ENCODE results near the gene TRIB2. TPM values are rescaled to one million over a fixed set of nuclear protein-coding genes. Genes with fewer than 3 reads are reported as not detected.
A peak's percentile ranks its signal among the peaks of the same experiment; 100 is the strongest.

The TRIB2 gene
- polyA plus RNA-seq, 1 of the 3 experiments (the other 2 are of a cell fraction), result 27.5 TPM

DNA sequence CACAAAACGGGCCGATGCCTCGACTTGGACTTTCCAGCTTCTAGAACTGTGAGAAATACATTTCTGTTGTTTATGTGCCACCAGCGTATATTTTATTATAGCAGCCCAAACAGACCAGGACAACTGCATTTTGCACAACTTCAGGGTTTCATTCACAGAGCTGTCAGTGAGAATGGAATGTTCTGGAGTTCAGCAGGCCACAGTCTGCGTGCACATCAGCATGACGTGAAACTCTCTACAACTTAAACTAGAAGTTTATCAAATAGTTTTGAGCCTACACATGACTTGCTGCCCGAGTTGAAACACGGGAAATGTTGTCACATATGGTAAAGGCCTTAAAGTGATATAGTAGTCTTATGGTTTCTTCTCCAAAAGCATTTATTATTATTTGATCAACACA, 3.9 kb upstream of the TRIB2 start:
- H3K36me3 ChIP-seq (replicated peaks in 1 of 2; ENCODE audit: control insufficient read depth in 1 of 2, insufficient read depth in 2 of 2, low read length in 1 of 2), result no peaks in the 10 kb centered on the region
- ChIA-PET CTCF (interaction anchor here (1.0 to 1.4 kb wide), 4 partner anchors 179 to 928 kb away, joined by 3 read pairs; no protein-coding TSS in a partner anchor), POLR2A (no interaction called here)
- no peak for DNase-seq
- no peaks in the 10 kb centered on the region for H3K9me2 ChIP-seq
- no peak overlapping the region for H2AFZ ChIP-seq (ENCODE audit: low read depth)
- no peak overlapping the region for H3K27ac ChIP-seq (ENCODE audit: low read depth in 2 of 2, low read length in 1 of 2)
- TF ChIP-seq, protein P1, sequence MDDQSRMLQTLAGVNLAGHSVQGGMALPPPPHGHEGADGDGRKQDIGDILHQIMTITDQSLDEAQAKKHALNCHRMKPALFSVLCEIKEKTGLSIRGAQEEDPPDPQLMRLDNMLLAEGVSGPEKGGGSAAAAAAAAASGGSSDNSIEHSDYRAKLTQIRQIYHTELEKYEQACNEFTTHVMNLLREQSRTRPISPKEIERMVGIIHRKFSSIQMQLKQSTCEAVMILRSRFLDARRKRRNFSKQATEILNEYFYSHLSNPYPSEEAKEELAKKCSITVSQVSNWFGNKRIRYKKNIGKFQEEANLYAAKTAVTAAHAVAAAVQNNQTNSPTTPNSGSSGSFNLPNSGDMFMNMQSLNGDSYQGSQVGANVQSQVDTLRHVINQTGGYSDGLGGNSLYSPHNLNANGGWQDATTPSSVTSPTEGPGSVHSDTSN (IDR thresholded peaks at IDR 0.05), result no peak
- no peak for TF ChIP-seq SMC3 (IDR thresholded peaks at IDR 0.05; ENCODE audit: low read depth, low read length)
- TF ChIP-seq YY1 (IDR thresholded peaks at IDR 0.05; ENCODE audit: low read depth), result no peak
- no peak for TF ChIP-seq FOXJ3 (CRISPR knock-in tag; IDR thresholded peaks at IDR 0.05)
- no peak for TF ChIP-seq RCOR1 (IDR thresholded peaks at IDR 0.05; ENCODE audit: low read length)
- no peak for TF ChIP-seq NFIC (IDR thresholded peaks at IDR 0.05; ENCODE audit: borderline replicate concordance)
- WGBS (ENCODE audit: low lambda C conversion rate), result 82% methylated on average over 8 of the region's 8 CpGs
- H3K27me3 ChIP-seq (ENCODE audit: insufficient read depth), result no peaks in the 10 kb centered on the region
- H3K4me3 ChIP-seq (ENCODE audit: low read depth in 2 of 2, low read length in 1 of 2), result no peak overlapping the region
- no peaks in the 10 kb centered on the region for H4K20me1 ChIP-seq (ENCODE audit: insufficient read depth)
- H3K4me2 ChIP-seq, result no peak overlapping the region
- no peak overlapping the region for H3K9ac ChIP-seq
- H3K79me2 ChIP-seq (ENCODE audit: insufficient read depth), result peaks cover 22% of the 10 kb centered on the region
- peaks cover 24% of the 10 kb centered on the region for H3F3A ChIP-seq (replicated peaks; ENCODE audit: insufficient read depth)
- peaks cover 9 to 22% of the 10 kb centered on the region in 2 experiments; a peak in 3 of 4 replicates for H3K4me1 ChIP-seq (ENCODE audit: control insufficient read depth in 1 of 2, insufficient read depth in 2 of 2, low read depth in 1 of 2, low read length in 1 of 2)
- no peaks in the 10 kb centered on the region for H3K9me3 ChIP-seq

DNA sequence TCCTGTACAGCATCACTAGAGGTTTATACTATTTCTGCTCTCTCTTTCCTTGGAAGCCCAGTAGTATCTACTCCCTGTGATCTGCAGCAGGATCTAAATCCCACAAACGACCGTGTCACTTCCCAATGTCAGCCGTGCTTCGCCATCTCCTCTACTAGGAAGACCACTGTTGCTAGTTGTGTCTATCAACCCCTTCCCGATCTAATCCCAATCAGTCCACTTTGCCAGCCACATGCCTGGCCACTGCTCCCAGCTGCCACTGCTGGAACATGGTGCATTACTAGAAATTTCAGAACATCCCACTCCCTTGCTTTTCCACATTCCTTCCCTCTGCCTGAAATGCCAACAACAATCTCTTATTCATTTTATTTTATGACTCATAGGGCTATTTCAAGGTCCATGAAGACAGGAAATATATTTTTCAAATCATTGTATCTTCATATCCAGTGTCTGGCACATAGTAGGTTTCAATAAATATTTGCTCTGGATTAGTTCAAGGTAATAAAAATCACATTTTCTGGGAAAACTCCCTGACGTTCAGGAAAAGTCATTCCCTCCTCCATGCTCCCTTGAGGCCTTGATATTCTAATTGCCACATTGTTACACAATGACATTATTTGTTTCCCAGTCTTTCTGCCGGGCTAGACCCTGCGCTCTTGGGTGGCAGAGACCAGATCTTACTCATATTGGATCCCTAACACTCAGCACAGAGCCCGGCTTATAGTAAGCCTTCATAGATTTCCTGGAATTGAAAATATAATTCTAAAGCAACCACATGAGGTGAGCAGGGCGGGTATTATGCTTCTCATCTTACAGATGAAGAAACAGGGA, 2.1 kb upstream of the TRIB2 start:
- WGBS (ENCODE audit: low lambda C conversion rate), result 69% methylated on average over 10 of the region's 10 CpGs
- H4K20me1 ChIP-seq (ENCODE audit: insufficient read depth), result 0 out of 2 replicates have a peak, but pooled peaks cover 5% of the 10 kb centered on the region
- ChIA-PET CTCF (interaction anchor here (0.5 to 4.5 kb wide), 25 partner anchors 7 to 930 kb away, joined by 3 to 152 read pairs (median 7); no protein-coding TSS in a partner anchor), POLR2A (interaction anchor here (2.3 kb wide), 1 partner anchor 885 kb away, joined by 20 read pairs; no protein-coding TSS in a partner anchor)
- H3K36me3 ChIP-seq (replicated peaks in 1 of 2; ENCODE audit: control insufficient read depth in 1 of 2, insufficient read depth in 2 of 2, low read length in 1 of 2), result no peaks in the 10 kb centered on the region
- no peaks in the 10 kb centered on the region for H3K9me3 ChIP-seq
- peak overlapping the region; percentile 95; the same call in 1 of the 2 replicates for H3K9ac ChIP-seq
- no peak overlapping the region for H3K4me3 ChIP-seq (ENCODE audit: low read depth in 2 of 2, low read length in 1 of 2)
- H3K9me2 ChIP-seq, result no peaks in the 10 kb centered on the region
- no peak for DNase-seq
- H2AFZ ChIP-seq (ENCODE audit: low read depth), result no peak overlapping the region
- H3K27ac ChIP-seq (ENCODE audit: low read depth in 2 of 2, low read length in 1 of 2), result peak overlapping the region; percentile 28 to 92; a peak in 3 of 4 replicates
- peaks cover 39% of the 10 kb centered on the region for H3K79me2 ChIP-seq (ENCODE audit: insufficient read depth)
- no peaks in the 10 kb centered on the region for H3K27me3 ChIP-seq (ENCODE audit: insufficient read depth)
- peak overlapping the region; percentile 92 for H3K4me2 ChIP-seq
- H3K4me1 ChIP-seq (ENCODE audit: control insufficient read depth in 1 of 2, insufficient read depth in 2 of 2, low read depth in 1 of 2, low read length in 1 of 2), result peaks cover 19 to 22% of the 10 kb centered on the region in 2 experiments
- H3F3A ChIP-seq (replicated peaks; ENCODE audit: insufficient read depth), result peaks cover 24% of the 10 kb centered on the region
- TF ChIP-seq MEF2A (IDR thresholded peaks at IDR 0.05; ENCODE audit: borderline replicate concordance, low read depth), result peak; percentile 91
- no peak for TF ChIP-seq GABPA (IDR thresholded peaks at IDR 0.05; ENCODE audit: low read depth)
- no peak for TF ChIP-seq TAF1 (IDR thresholded peaks at IDR 0.05; ENCODE audit: borderline replicate concordance, low read depth, low read length)
- TF ChIP-seq TEAD4 (IDR thresholded peaks at IDR 0.05; ENCODE audit: borderline replicate concordance, insufficient read depth), result 0 out of 2 replicates have a peak, but pooled peaks have one; percentile 30
- no peak for TF ChIP-seq SMC3 (IDR thresholded peaks at IDR 0.05; ENCODE audit: low read depth, low read length)
- TF ChIP-seq POLR2AphosphoS5 (IDR thresholded peaks at IDR 0.05; ENCODE audit: low read depth, low read length), result no peak
- TF ChIP-seq, protein P1 (IDR thresholded peaks at IDR 0.05), result peak; percentile 89
- TF ChIP-seq, protein P2, sequence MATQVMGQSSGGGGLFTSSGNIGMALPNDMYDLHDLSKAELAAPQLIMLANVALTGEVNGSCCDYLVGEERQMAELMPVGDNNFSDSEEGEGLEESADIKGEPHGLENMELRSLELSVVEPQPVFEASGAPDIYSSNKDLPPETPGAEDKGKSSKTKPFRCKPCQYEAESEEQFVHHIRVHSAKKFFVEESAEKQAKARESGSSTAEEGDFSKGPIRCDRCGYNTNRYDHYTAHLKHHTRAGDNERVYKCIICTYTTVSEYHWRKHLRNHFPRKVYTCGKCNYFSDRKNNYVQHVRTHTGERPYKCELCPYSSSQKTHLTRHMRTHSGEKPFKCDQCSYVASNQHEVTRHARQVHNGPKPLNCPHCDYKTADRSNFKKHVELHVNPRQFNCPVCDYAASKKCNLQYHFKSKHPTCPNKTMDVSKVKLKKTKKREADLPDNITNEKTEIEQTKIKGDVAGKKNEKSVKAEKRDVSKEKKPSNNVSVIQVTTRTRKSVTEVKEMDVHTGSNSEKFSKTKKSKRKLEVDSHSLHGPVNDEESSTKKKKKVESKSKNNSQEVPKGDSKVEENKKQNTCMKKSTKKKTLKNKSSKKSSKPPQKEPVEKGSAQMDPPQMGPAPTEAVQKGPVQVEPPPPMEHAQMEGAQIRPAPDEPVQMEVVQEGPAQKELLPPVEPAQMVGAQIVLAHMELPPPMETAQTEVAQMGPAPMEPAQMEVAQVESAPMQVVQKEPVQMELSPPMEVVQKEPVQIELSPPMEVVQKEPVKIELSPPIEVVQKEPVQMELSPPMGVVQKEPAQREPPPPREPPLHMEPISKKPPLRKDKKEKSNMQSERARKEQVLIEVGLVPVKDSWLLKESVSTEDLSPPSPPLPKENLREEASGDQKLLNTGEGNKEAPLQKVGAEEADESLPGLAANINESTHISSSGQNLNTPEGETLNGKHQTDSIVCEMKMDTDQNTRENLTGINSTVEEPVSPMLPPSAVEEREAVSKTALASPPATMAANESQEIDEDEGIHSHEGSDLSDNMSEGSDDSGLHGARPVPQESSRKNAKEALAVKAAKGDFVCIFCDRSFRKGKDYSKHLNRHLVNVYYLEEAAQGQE (IDR thresholded peaks at IDR 0.05; ENCODE audit: low read depth, low read length), result no peak
- TF ChIP-seq EP300 (IDR thresholded peaks at IDR 0.05; ENCODE audit: borderline replicate concordance in 1 of 2, low read depth in 1 of 2, low read length in 1 of 2), result peak in 1 of 2 experiments; percentile 63; a peak in 1 of 4 replicates
- TF ChIP-seq MXI1 (IDR thresholded peaks at IDR 0.05; ENCODE audit: low read depth, low read length), result no peak
- TF ChIP-seq NFIC (IDR thresholded peaks at IDR 0.05; ENCODE audit: borderline replicate concordance), result no peak; the same call in 1 of the 2 replicates
- no peak for TF ChIP-seq RFX5 (IDR thresholded peaks at IDR 0.05; ENCODE audit: low read length)
- TF ChIP-seq, protein P3, sequence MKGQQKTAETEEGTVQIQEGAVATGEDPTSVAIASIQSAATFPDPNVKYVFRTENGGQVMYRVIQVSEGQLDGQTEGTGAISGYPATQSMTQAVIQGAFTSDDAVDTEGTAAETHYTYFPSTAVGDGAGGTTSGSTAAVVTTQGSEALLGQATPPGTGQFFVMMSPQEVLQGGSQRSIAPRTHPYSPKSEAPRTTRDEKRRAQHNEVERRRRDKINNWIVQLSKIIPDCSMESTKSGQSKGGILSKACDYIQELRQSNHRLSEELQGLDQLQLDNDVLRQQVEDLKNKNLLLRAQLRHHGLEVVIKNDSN (IDR thresholded peaks at IDR 0.05; ENCODE audit: borderline replicate concordance, low read depth), result no peak
- no peak for TF ChIP-seq ELF1 (IDR thresholded peaks at IDR 0.05)
